Gastroesophageal sphincter (tissue), 4 donors: ENCODE results near the gene RAB11A. TPM values are rescaled to one million over a fixed set of nuclear protein-coding genes. Genes with fewer than 3 reads are reported as not detected.

Experiments used
- ATAC-seq: fragments of 150-250 bp; one replicate; pipeline ENCODE4 v1.9.1; 2016; ENCODE audit warnings: mild to moderate bottlenecking, moderate library complexity
- H3K27ac ChIP-seq, 4 donors: fragments of 200-600 bp; sonication (generic) in 3 of 4; 1 replicate in 3 of 4; 2 replicates in 1 of 4; pipeline ENCODE4 v1.5.1; 2016 to 2019
- H3K27me3 ChIP-seq: fragments of 200-600 bp; sonication (generic); one replicate; pipeline ENCODE4 v1.5.1; 2019
- H3K36me3 ChIP-seq, 2 donors: fragments of 200-600 bp; sonication (generic); one replicate each; pipeline ENCODE4 v1.5.1; 2019; ENCODE audit warnings: control low read depth in 1 of 2
- H3K4me1 ChIP-seq, 3 donors: fragments of 200-600 bp; sonication (generic); 1 replicate in 2 of 3; 2 replicates in 1 of 3; pipeline ENCODE4 v1.5.1; 2016 to 2019; ENCODE audit warnings: control low read depth in 2 of 3
- H3K4me3 ChIP-seq, 2 donors: fragments of 200-600 bp; sonication (generic); one replicate each; pipeline ENCODE4 v1.5.1; 2019; ENCODE audit warnings: mild to moderate bottlenecking in 1 of 2, moderate library complexity in 1 of 2
- H3K9me3 ChIP-seq, 3 donors: fragments of 200-600 bp; sonication (generic); one replicate each; pipeline ENCODE4 v1.5.1; 2017 to 2019; ENCODE audit warnings: control low read depth in 2 of 3
- CTCF ChIP-seq, 4 experiments: fragments of 200-600 bp in 2 of 4; fragments of 450-650 bp in 2 of 4; sonication (generic) in 1 of 4; IDR thresholded peaks; one replicate each; pipeline ENCODE4 v1.5.1; 2017 to 2019; ENCODE audit warnings: antibody characterized with exemption in 4 of 4, mild to moderate bottlenecking in 2 of 4, moderate library complexity in 2 of 4
- EP300 ChIP-seq: sonication (generic); formaldehyde crosslinking; IDR thresholded peaks from one replicate; pipeline ENCODE4 v1.6.1; 2017; ENCODE audit warnings: antibody characterized with exemption, mild to moderate bottlenecking
- POLR2A ChIP-seq, 2 donors: fragments of 450-650 bp; IDR thresholded peaks; one replicate each; pipeline ENCODE4 v1.6.1; 2017; ENCODE audit warnings: antibody characterized with exemption in 2 of 2, mild to moderate bottlenecking in 2 of 2, moderate library complexity in 1 of 2
- POLR2AphosphoS5 ChIP-seq: sonication (generic); formaldehyde crosslinking; IDR thresholded peaks from one replicate; pipeline ENCODE4 v1.6.1; 2017; ENCODE audit warnings: antibody characterized with exemption
- WGBS, 2 donors: methylation state at CpG; one replicate each; pipeline ENCODE4 v1.1.5; 2018; ENCODE audit warnings: low coverage in 1 of 2; 5-methylcytosine and 5-hydroxymethylcytosine counted together
- total RNA-seq, 4 donors: library from RNA; depleted of rRNA; stranded (reverse); fragments of >200 nt; gene quantifications; one replicate each; pipeline ENCODE4 v1.1.0, GENCODE V29; 2016

Gene RAB11A
- total RNA-seq, 4 donors from 2014 or later, result 120 to 257 (median 135) TPM

DNA sequence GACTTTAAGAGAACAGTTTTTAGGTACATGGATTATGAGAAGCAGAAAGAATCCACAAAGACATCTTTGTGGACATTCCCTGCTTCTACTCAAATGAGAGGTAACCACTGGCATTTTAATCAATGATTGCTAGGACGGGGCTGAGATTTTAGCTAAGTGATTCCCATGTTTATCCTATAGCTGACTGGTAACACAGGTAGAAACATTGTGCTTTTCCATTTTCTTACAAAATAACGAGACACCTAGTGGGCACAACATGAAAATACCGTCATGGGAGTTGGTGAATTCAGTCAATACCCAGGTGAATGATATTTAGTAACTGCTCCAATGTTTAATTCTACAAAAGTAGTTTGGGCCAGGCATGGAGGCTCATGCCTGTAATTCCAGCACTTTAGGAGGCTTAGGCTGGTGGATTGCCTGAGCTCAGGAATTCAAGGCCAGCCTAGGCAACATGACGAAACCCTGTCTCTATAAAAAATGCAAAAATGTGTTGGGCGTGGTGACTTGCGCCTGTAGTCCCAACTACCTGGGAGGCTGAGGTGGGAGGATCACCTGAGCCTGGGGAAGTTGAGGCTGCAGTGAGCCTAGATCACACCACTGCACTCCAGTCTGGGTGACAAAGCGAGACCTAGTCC, 40.0 kb upstream of the RAB11A start:
- TF ChIP-seq CTCF (IDR thresholded peaks at IDR 0.05) (peak in 3 of 4 experiments; percentile 40 to 50 (median 44)), POLR2A (IDR thresholded peaks at IDR 0.05) (no peak)
- WGBS, 2 donors, result 60 to 63% methylated on average over 6 to 7 of the region's 7 CpGs
- no peaks in the 10 kb centered on the region for H3K9me3 ChIP-seq
- peaks cover 0 to 25% (median 14%) of the 10 kb centered on the region in 3 donors for H3K4me1 ChIP-seq
- ATAC-seq, result no peak
- H3K4me3 ChIP-seq, result no peak overlapping the region
- H3K27me3 ChIP-seq, result no peaks in the 10 kb centered on the region
- H3K27ac ChIP-seq, result no peak overlapping the region
- H3K36me3 ChIP-seq, result no peaks in the 10 kb centered on the region

- H3K4me1 ChIP-seq, result peaks cover 0 to 26% (median 14%) of the 10 kb centered on the region in 3 donors
- H3K27me3 ChIP-seq, result no peaks in the 10 kb centered on the region
- WGBS, 2 donors, result 31 to 50% methylated on average over 1 to 4 of the region's 8 CpGs
- TF ChIP-seq POLR2AphosphoS5 (no peak), POLR2A (IDR thresholded peaks at IDR 0.05) (no peak), CTCF (IDR thresholded peaks at IDR 0.05) (no peak), EP300 (no peak)
- ATAC-seq, result peak; percentile 95
- no peaks in the 10 kb centered on the region for H3K36me3 ChIP-seq
- no peaks in the 10 kb centered on the region for H3K9me3 ChIP-seq
- H3K27ac ChIP-seq, result peak overlapping the region; percentile 74 to 84 (median 76)
- peak overlapping the region in 1 of 2 donors; percentile 30 for H3K4me3 ChIP-seq
Observed at GRCh38 chr15:65832549-65833364, 36.5 kb upstream of the RAB11A start.

GRCh38 chr15:65833501-65834205, 35.6 kb upstream of the RAB11A start:
- H3K36me3 ChIP-seq, result no peaks in the 10 kb centered on the region
- no peak overlapping the region for H3K4me3 ChIP-seq
- no peak for ATAC-seq
- H3K9me3 ChIP-seq, result no peaks in the 10 kb centered on the region
- TF ChIP-seq POLR2A (IDR thresholded peaks at IDR 0.05) (no peak), CTCF (IDR thresholded peaks at IDR 0.05) (no peak), POLR2AphosphoS5 (no peak), EP300 (no peak)
- H3K27me3 ChIP-seq, result no peaks in the 10 kb centered on the region
- 67 to 70% methylated on average over 1 to 4 of the region's 4 CpGs for WGBS, 2 donors
- H3K27ac ChIP-seq, result peak overlapping the region; percentile 74 to 84 (median 76)
- peaks cover 0 to 26% (median 14%) of the 10 kb centered on the region in 3 donors for H3K4me1 ChIP-seq

DNA sequence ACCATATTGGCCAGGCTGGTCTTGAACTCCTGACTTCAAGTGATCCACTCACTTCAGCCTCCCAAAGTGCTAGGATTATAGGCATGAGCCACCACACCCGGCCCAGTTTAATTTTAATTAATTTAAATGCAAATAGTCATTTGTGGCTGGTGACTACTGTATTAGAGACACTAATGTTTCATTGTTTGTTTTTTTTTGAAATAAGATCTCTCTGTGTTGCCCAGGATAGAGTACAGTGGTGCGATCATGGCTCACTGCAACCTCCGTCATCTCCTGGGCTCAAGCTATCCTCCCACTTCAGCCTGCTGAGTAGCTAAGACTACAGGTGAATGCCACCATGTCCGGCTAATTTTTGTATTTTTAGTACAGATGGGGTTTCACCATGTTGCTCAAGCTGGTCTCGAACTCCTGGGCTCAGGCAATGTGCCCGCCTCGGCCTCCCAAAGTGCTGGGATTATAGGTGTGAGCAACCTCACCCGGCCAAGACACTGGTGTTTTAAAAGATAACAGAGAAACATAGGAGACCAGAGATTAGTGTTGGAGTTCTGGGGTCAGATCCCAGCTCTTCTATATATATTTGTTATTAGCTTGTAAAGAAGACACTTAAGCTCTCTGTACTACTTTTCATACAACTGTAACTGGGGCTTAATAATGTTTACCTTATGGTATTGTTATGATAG, 34.5 kb upstream of the RAB11A start:
- no peak for TF ChIP-seq POLR2A (IDR thresholded peaks at IDR 0.05)
- TF ChIP-seq POLR2AphosphoS5, result no peak
- TF ChIP-seq CTCF (IDR thresholded peaks at IDR 0.05), result no peak
- TF ChIP-seq EP300, result no peak
- Histone ChIP-seq H3K36me3 (no peaks in the 10 kb centered on the region), H3K27me3 (no peaks in the 10 kb centered on the region), H3K9me3 (no peaks in the 10 kb centered on the region), H3K4me3 (no peak overlapping the region), H3K27ac (no peak overlapping the region), H3K4me1 (peaks cover 0 to 26% (median 14%) of the 10 kb centered on the region in 3 donors)
- no peak for ATAC-seq
- WGBS, 2 donors, result 88 to 100% methylated on average over 3 to 8 of the region's 8 CpGs
